Stomach (tissue), 4 donors: ENCODE measurements around the gene PCBP3.

Source experiments
- EP300 ChIP-seq: sonication (generic); formaldehyde crosslinking; IDR thresholded peaks from one replicate; pipeline ENCODE4 v1.6.1; 2017; ENCODE audit warnings: antibody characterized with exemption
- POLR2A ChIP-seq, 4 donors: fragments of 450-650 bp; IDR thresholded peaks; one replicate each; pipeline ENCODE4 v1.6.1; 2016; ENCODE audit warnings: antibody characterized with exemption in 4 of 4, control low read depth in 2 of 4, mild to moderate bottlenecking in 1 of 4, moderate library complexity in 1 of 4
- POLR2AphosphoS5 ChIP-seq, 3 donors: sonication (generic); formaldehyde crosslinking; IDR thresholded peaks; one replicate each; pipeline ENCODE4 v1.6.1; 2016; ENCODE audit warnings: antibody characterized with exemption in 3 of 3
- TF ChIP-seq, protein P1 (sequence below), 7 experiments: fragments of 450-650 bp in 4 of 7; fragments of 200-600 bp in 3 of 7; sonication (generic) in 3 of 7; IDR thresholded peaks; one replicate each; pipeline ENCODE4 v1.5.1; 2016 to 2019; ENCODE audit warnings: antibody characterized with exemption in 7 of 7, control low read depth in 2 of 7, mild to moderate bottlenecking in 1 of 7

DNA sequence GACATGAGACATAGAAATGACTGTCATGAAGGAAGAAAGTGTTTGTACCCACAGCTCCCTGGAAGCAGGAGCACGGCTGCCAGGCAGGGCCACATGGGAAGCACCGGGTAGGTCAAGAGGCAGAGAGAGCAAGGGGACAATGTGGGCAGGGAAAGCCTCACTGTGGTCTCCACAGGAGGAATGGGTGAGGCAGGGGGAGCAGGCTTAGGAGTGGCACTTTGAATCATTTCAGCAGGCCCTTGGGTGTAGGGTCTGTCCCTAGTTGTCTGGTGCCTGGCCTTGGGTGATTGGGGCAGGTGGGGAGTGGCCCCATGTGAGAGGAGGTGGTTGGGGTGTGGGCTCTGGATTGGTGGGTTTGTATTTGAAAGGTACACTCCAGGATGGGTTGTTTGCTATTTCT is 83.9 kb downstream of the PCBP3 start:
- no peak for TF ChIP-seq POLR2AphosphoS5 (IDR thresholded peaks at IDR 0.05)
- TF ChIP-seq, protein P1, sequence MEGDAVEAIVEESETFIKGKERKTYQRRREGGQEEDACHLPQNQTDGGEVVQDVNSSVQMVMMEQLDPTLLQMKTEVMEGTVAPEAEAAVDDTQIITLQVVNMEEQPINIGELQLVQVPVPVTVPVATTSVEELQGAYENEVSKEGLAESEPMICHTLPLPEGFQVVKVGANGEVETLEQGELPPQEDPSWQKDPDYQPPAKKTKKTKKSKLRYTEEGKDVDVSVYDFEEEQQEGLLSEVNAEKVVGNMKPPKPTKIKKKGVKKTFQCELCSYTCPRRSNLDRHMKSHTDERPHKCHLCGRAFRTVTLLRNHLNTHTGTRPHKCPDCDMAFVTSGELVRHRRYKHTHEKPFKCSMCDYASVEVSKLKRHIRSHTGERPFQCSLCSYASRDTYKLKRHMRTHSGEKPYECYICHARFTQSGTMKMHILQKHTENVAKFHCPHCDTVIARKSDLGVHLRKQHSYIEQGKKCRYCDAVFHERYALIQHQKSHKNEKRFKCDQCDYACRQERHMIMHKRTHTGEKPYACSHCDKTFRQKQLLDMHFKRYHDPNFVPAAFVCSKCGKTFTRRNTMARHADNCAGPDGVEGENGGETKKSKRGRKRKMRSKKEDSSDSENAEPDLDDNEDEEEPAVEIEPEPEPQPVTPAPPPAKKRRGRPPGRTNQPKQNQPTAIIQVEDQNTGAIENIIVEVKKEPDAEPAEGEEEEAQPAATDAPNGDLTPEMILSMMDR (IDR thresholded peaks at IDR 0.05) = no peak
- TF ChIP-seq POLR2A (IDR thresholded peaks at IDR 0.05) = no peak
- no peak for TF ChIP-seq EP300
